CD4-positive, alpha-beta T cell treated with Interleukin-1 beta for 1 hour (primary cell): ENCODE data around the gene NDUFA8.

ENCODE experiments used
- DNase-seq, 2 donors: peaks; one replicate each; pipeline ENCODE4 v3.0.0-alpha.2; 2020 to 2022

Gene NDUFA8

DNA sequence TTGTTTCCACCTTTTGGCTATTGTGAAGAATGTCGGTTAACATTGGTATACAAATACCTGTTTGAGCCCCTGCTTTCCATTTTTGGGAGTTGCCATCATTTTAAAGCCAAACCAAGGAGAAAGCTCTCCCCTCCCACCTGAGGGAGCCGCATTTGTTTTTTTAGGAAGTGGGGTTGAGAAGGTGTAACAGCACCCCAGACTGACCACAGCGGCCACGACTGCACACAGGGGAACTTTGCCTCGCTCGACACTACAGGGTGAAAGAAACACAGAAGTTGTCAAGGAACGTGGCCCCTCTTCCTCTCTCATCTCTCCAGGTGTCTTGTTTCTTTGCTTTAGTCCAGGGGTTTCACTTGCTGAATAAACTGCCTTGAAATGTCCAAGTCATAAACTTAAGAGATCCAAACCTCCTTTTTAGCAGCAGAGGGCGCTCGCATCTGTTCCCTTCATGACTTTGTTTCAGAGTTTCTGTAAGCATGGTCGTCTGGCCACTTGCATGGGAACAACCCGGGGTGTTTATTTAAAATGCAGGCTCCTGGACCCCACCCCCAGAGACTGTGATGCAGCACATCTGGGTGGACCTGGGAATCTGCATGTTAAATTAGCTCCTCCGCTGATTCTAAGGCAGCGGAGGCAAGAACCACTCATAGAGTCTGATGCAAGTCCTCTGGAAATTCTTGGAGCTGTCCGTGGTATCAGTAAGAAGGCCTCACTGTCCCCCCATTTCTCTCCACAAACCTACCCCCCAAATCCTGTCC lies 64.4 kb downstream of the NDUFA8 start:
- DNase-seq = peak; percentile 39 to 58
